ENCODE results near the gene PFDN6.
A peak's percentile ranks its signal among the peaks of the same experiment; 100 is the strongest.

Gene PFDN6

GRCh38 chr6:33296797-33297405 is 7.5 kb downstream of the PFDN6 start:
- DNase-seq, result no peak

GRCh38 chr6:33297406-33297955 is 8.1 kb downstream of the PFDN6 start:
- DNase-seq, result no peak

GRCh38 chr6:33297956-33298772 is 8.8 kb downstream of the PFDN6 start:
- DNase-seq, result peak; percentile 89

- DNase-seq, result peak; percentile 79
Observed at GRCh38 chr6:33298773-33299236, 9.4 kb downstream of the PFDN6 start, which contains the start of gene RGL2. Gene RGL2 (minus strand): TSS chr6:33298942. CDS start chr6:33298610, 332 bp downstream.

- peak; percentile 93 for DNase-seq
Observed at GRCh38 chr6:33299237-33299944, 10.0 kb downstream of the PFDN6 start.

- no peak for DNase-seq
Observed at GRCh38 chr6:33301877-33302276, 12.5 kb downstream of the PFDN6 start.

GRCh38 chr6:33304216-33304615 is 14.8 kb downstream of the PFDN6 start:
- DNase-seq, result no peak

- DNase-seq, result no peak
Observed at GRCh38 chr6:33305052-33305451, 15.7 kb downstream of the PFDN6 start.

GRCh38 chr6:33306356-33306755 is 17.0 kb downstream of the PFDN6 start:
- no peak for DNase-seq

- peak; percentile 95 for DNase-seq
Observed at GRCh38 chr6:33312361-33313104, 23.1 kb downstream of the PFDN6 start.

GRCh38 chr6:33313105-33313708 is 23.8 kb downstream of the PFDN6 start:
- peak; percentile 61 for DNase-seq

- DNase-seq, result peak; percentile 95
Observed at GRCh38 chr6:33313709-33314514, 24.5 kb downstream of the PFDN6 start, which contains the start of gene TAPBP. Gene TAPBP (minus strand): TSS chr6:33314078. CDS start chr6:33314041, 37 bp downstream.

- DNase-seq, result peak; percentile 93
Observed at GRCh38 chr6:33314515-33314942, 25.1 kb downstream of the PFDN6 start.

- DNase-seq, result peak; percentile 63
Observed at GRCh38 chr6:33314943-33315792, 25.8 kb downstream of the PFDN6 start.

- DNase-seq, result no peak
Observed at GRCh38 chr6:33315793-33316602, 26.6 kb downstream of the PFDN6 start.

- DNase-seq, result no peak
Observed at GRCh38 chr6:33316603-33317418, 27.4 kb downstream of the PFDN6 start.

GRCh38 chr6:33317419-33317668 is 27.9 kb downstream of the PFDN6 start:
- DNase-seq, result no peak

GRCh38 chr6:33317669-33318425 is 28.4 kb downstream of the PFDN6 start, which contains the start of gene ZBTB22:
Gene ZBTB22 (minus strand): TSS chr6:33317744. CDS start chr6:33316916, 828 bp downstream.
- DNase-seq, result peak; percentile 97

Data from CD4-positive, alpha-beta T cell treated with Interleukin-15 for 1 hour (primary cell).